CD1c-positive myeloid dendritic cell (primary cell): ENCODE results near the gene GALNT15.

Experiments
- DNase-seq: peaks from one replicate; pipeline ENCODE4 v3.0.0-alpha.2; 2016; ENCODE audit errors: extremely low spot score

Gene GALNT15

GRCh38 chr3:16168211-16168610, 6.3 kb upstream of the GALNT15 start:
- no peak for DNase-seq

GRCh38 chr3:16171009-16171408, 3.5 kb upstream of the GALNT15 start:
- DNase-seq = no peak

- DNase-seq = no peak
Measured at GRCh38 chr3:16171825-16172224, 2.7 kb upstream of the GALNT15 start.

GRCh38 chr3:16173283-16174025, 1.0 kb upstream of the GALNT15 start:
- no peak for DNase-seq

- no peak for DNase-seq
Measured at GRCh38 chr3:16174026-16174355, 489 bp upstream of the GALNT15 start.

GRCh38 chr3:16174976-16175901, 759 bp downstream of the GALNT15 start:
- no peak for DNase-seq

GRCh38 chr3:16176391-16177030, 2.0 kb downstream of the GALNT15 start:
- no peak for DNase-seq

GRCh38 chr3:16177382-16177781, 2.9 kb downstream of the GALNT15 start:
- DNase-seq = no peak

- peak; percentile 73 for DNase-seq
Measured at GRCh38 chr3:16177962-16178627, 3.6 kb downstream of the GALNT15 start.

- no peak for DNase-seq
Measured at GRCh38 chr3:16178628-16178988, 4.1 kb downstream of the GALNT15 start.

GRCh38 chr3:16179261-16179660, 4.8 kb downstream of the GALNT15 start:
- DNase-seq = no peak

GRCh38 chr3:16179771-16180736, 5.6 kb downstream of the GALNT15 start:
- DNase-seq = no peak

GRCh38 chr3:16180737-16181134, 6.3 kb downstream of the GALNT15 start:
- DNase-seq = no peak

- peak; percentile 87 for DNase-seq
Measured at GRCh38 chr3:16181361-16181760, 6.9 kb downstream of the GALNT15 start.

- no peak for DNase-seq
Measured at GRCh38 chr3:16182183-16182582, 7.7 kb downstream of the GALNT15 start.

- no peak for DNase-seq
Measured at GRCh38 chr3:16182612-16183011, 8.1 kb downstream of the GALNT15 start.

GRCh38 chr3:16183082-16183481, 8.6 kb downstream of the GALNT15 start:
- no peak for DNase-seq

- no peak for DNase-seq
Measured at GRCh38 chr3:16183601-16184270, 9.3 kb downstream of the GALNT15 start.

- no peak for DNase-seq
Measured at GRCh38 chr3:16186086-16186485, 11.6 kb downstream of the GALNT15 start.

GRCh38 chr3:16186565-16186964, 12.1 kb downstream of the GALNT15 start:
- no peak for DNase-seq
